GM12874 (cell line): ENCODE results near the gene GRIK2.

ENCODE experiments used
- CTCF ChIP-seq: IDR thresholded peaks from 2 replicates; pipeline ENCODE4 v1.5.1; 2011; ENCODE audit warnings: low read depth, mild to moderate bottlenecking, control low read depth, low read length, moderate library complexity; ENCODE audit not compliant: insufficient read depth

Gene GRIK2

DNA sequence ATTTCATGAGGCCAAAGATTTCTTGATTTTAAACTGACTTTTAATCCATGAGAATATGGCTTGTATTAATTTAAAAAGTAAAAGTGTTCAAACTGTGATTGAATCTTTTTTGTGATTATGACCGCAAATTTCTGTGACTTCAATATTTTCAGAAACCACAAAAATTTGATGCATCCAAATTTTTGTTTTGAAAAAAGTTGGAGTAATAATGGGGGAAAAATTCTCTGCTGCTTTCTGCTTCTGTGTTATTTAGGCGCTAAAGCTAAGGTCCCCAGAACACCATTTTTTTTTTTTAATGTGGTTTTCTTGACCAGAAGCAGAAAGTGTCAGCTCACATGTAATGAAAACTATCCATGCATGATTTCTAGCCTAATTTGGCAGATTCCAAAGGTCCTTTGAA, 65.3 kb downstream of the GRIK2 start:
- TF ChIP-seq CTCF = no peak

DNA sequence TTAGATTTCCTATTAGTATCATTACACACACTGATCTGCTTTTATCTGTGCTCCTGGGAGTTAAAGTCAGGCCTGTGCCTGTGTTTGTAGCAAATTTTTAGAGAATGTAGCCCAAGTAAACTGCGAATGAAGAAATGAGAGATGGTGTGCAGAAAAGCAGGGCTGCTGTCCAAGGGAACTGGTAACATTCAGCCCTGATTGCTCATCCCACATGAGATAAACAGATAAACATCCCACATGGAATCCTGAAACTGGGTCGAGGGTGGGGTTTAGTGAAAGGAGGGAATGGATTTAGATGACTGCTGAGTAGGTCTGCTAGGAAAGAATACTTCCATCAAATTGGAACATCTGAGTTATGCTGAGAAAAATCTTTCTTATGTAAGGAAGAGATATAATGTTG, 69.1 kb downstream of the GRIK2 start:
- TF ChIP-seq CTCF = no peak

DNA sequence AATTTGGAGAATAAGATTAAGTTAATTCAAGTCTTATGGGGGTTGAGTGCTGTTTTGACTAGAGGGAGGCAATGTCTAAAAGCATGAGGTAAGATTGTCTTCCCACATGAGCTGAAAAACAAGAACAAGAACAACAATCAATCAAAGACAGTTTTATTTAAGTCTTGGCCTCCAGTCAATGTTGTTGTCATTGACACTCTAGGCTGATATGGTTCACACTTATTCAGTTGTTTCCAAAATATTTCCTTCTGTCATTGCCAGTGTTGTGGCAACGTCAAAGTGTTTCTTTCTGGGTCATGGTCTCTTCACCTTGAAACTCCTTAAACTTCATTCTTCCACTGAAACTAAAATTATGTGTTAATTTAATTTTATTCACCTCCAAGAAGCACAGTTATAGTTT, 72.4 kb downstream of the GRIK2 start:
- TF ChIP-seq CTCF = no peak

DNA sequence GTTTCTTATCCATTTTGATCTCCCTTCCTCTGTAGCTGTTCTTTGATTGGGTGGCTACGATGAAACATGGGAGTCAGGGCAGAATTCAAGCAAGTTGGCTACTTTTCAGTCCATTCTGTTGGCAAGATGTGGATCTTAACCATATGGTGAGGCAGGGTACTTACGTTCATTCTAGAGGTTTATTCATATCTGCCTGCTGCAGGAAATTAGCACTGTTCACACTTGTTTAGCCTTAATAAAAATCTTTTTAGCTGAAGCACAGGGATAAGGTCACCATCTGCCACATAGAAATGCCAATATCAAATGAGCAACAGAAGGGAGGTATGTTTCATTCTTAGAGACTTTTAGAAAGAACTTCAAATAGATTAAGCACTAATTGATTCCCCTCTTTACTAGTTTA, 83.9 kb downstream of the GRIK2 start:
- no peak for TF ChIP-seq CTCF

DNA sequence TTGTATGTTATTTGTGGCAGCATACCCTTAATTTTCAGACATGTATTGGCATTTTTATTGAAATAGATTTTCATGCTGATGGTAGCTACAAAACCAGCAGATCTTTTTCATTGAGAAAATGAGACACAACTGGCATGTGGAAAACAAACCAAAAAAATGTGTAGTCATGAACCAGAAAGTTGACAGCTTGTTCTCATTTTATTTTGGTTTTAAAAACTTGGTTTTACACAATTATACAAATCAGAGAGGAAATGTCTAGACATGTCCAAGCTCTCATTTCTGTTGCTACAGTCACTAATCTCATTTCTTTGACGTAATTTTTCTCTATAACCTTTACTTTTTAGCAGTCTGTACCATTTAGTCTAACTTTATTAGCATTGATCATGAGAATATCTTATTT, 85.4 kb downstream of the GRIK2 start:
- no peak for TF ChIP-seq CTCF

DNA sequence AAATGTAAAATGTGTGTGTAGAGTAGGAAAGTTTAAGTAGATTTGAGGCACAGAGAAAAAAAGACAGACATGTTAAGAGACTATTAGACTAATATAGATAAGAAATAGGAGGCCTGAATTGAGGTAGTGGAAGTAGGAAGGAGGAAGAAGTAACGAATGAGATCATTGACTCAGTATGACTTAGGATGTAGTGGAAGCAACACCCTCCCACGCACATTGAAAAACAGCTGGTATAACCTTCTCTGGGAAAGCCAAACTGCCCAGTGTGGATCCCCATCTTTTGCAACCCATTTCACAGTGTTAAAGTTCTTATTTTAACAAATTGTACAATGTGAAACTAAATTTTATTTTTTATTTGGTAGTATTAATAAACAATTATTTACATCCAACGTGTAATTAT, 89.1 kb downstream of the GRIK2 start:
- TF ChIP-seq CTCF = no peak

- TF ChIP-seq CTCF = no peak
These were observed 91.3 kb downstream of the GRIK2 start for GRCh38 chr6:101484781-101485180.

DNA sequence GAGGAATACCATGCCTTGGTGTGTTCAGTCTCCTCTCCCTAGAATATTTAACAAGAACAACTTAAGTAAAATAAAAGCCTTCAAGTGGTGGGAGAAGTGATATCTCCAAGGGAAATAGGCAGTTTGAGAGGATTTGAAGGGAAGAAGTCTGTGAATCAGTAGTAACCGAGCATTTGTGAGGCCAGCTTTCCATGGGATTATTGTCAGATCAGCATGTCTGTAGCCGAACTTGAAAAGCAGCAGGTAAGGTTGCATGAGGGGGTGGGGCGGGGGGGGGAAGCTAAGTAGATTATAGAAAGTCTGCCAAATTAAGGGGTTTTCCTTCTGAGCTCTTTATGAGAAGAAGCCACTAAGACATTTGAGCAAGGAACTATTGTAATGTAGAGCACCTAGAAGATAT, 92.6 kb downstream of the GRIK2 start:
- TF ChIP-seq CTCF = no peak
